ENCODE data around the gene TMEM176A.

The TMEM176A gene

DNA sequence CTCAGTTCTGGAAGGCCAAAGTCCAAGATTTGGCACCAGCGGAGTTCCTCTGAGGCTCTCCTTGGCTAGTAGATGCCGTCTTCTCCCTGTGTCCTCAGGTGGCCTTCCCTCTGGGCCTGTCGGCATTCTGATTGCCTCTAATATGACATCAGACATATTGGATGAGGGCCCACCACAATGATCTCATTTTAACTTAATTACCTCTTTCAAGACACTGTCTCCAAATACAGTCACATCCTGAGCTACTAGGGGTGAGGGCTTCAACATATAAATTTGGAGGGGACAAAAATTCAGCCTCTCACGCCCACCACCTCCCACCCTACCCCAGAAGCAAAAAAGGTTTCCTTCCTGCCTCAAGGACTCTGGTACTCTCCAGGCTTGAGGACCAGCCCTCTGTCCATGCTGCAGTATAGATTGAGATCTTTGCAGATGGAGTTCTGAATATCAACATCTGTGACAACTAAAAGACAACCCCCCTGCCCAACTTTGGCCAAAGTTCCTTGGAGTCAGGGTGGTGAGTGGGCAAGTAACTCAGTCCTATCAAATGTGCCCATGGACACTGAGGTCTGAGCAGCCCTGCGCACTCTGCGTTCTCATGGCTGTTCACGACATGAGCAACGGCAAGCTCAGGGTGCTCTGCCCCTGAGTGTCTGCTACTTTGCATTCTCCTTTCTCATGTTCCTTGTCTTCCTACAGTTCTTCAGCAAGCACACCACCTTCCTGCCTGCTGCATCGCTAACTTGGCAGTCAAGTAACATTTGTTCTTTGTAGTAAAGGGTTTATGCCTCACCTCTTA is 11.9 kb upstream of the TMEM176A start:
- TF ChIP-seq EZH2phosphoT487 (conservative IDR thresholded peaks at IDR 0.05; ENCODE audit: low read length): no peak
- TF ChIP-seq, protein P1, sequence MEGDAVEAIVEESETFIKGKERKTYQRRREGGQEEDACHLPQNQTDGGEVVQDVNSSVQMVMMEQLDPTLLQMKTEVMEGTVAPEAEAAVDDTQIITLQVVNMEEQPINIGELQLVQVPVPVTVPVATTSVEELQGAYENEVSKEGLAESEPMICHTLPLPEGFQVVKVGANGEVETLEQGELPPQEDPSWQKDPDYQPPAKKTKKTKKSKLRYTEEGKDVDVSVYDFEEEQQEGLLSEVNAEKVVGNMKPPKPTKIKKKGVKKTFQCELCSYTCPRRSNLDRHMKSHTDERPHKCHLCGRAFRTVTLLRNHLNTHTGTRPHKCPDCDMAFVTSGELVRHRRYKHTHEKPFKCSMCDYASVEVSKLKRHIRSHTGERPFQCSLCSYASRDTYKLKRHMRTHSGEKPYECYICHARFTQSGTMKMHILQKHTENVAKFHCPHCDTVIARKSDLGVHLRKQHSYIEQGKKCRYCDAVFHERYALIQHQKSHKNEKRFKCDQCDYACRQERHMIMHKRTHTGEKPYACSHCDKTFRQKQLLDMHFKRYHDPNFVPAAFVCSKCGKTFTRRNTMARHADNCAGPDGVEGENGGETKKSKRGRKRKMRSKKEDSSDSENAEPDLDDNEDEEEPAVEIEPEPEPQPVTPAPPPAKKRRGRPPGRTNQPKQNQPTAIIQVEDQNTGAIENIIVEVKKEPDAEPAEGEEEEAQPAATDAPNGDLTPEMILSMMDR (IDR thresholded peaks at IDR 0.05; ENCODE audit: insufficient read depth, low read length, poor library complexity, severe bottlenecking): no peak
- H2AFZ ChIP-seq (ENCODE audit: low read depth, low read length, severe bottlenecking): no peak overlapping the region
- H3K4me3 ChIP-seq (ENCODE audit: insufficient read depth, low read length, poor library complexity, severe bottlenecking): no peak overlapping the region
- no peaks in the 10 kb centered on the region for H3K9me2 ChIP-seq (replicated peaks; ENCODE audit: insufficient read depth, low read length)
- no peak overlapping the region for H3K27ac ChIP-seq (ENCODE audit: low read depth, low read length)
- H3K79me2 ChIP-seq (ENCODE audit: insufficient read depth, low read length): no peaks in the 10 kb centered on the region
- no peaks in the 10 kb centered on the region for H3K36me3 ChIP-seq (ENCODE audit: low read length)
- no peaks in the 10 kb centered on the region for H3K27me3 ChIP-seq (ENCODE audit: low read length)
- H4K20me1 ChIP-seq (ENCODE audit: low read depth, low read length): no peaks in the 10 kb centered on the region
- H3K4me2 ChIP-seq (ENCODE audit: low read depth, low read length, poor library complexity, severe bottlenecking): no peak overlapping the region
- no peaks in the 10 kb centered on the region for H3F3A ChIP-seq (ENCODE audit: insufficient read depth)
- no peaks in the 10 kb centered on the region for H3K9me3 ChIP-seq (ENCODE audit: insufficient read depth, low read length)
- no peak overlapping the region for H3K9ac ChIP-seq (ENCODE audit: low read length)

DNA sequence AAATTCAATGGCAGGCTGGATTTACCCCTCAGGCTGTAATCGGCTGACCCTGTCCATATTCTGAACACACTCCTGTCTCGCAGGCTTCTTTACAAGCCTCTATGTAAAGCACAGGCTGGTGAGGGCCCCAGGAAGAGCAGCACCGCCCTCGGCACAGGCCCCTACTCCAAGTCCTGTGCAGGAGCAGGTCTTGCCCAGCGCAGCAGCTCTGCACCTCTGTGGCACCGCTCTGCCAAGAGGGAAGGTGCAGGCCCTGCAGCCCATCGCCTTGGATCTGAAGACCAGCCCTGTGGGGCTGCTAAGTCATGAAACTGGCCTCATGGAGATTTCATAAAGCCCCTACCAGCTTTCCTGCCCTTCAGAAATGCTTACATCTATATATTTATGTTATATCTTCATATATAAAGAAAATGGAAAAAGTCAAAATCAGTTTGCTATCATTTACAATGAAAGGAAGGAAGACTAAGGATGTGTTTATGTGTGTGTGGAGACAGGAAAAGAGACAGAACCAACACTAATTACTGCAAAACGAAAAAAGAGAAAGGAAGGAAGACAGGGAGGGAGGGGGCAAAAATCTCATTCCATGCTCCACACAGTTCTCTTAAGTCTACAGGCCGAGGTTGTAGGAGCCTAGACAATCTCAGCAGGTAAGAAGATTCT is 10.0 kb upstream of the TMEM176A start:
- Histone ChIP-seq H3K36me3 (ENCODE audit: low read length) (no peaks in the 10 kb centered on the region), H3K4me2 (ENCODE audit: low read depth, low read length, poor library complexity, severe bottlenecking) (no peak overlapping the region), H3F3A (ENCODE audit: insufficient read depth) (no peaks in the 10 kb centered on the region), H3K27me3 (ENCODE audit: low read length) (no peaks in the 10 kb centered on the region), H3K4me3 (ENCODE audit: insufficient read depth, low read length, poor library complexity, severe bottlenecking) (no peak overlapping the region), H3K9ac (ENCODE audit: low read length) (no peak overlapping the region), H3K9me2 (replicated peaks; ENCODE audit: insufficient read depth, low read length) (no peaks in the 10 kb centered on the region), H2AFZ (ENCODE audit: low read depth, low read length, severe bottlenecking) (no peak overlapping the region), H3K9me3 (ENCODE audit: insufficient read depth, low read length) (no peaks in the 10 kb centered on the region), H3K79me2 (ENCODE audit: insufficient read depth, low read length) (no peaks in the 10 kb centered on the region), H4K20me1 (ENCODE audit: low read depth, low read length) (no peaks in the 10 kb centered on the region), H3K27ac (ENCODE audit: low read depth, low read length) (no peak overlapping the region)
- no peak for TF ChIP-seq EZH2phosphoT487 (conservative IDR thresholded peaks at IDR 0.05; ENCODE audit: low read length)
- TF ChIP-seq, protein P1 (IDR thresholded peaks at IDR 0.05; ENCODE audit: insufficient read depth, low read length, poor library complexity, severe bottlenecking): no peak

DNA sequence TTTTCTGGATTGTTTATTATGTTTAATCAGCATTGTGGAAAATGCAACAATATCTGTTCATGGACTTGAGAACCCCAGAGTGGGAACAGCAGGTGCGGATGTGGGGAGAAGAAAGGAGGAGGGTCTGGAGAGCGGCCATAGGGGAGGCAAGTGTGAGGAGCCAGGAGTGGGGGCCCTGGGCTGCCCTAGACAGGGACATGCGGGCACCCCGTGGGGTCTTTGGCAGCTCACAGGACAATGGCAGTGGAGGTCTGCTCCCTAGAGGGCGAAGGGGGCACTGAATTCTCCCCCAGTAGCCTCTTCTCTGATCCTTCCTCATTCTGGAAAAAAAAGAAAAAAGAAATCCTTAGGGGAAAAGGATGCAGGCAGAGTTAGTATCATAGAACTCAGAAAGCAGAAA is 9.3 kb upstream of the TMEM176A start:
- no peaks in the 10 kb centered on the region for H3K79me2 ChIP-seq (ENCODE audit: insufficient read depth, low read length)
- H3K27me3 ChIP-seq (ENCODE audit: low read length): no peaks in the 10 kb centered on the region
- H3F3A ChIP-seq (ENCODE audit: insufficient read depth): no peaks in the 10 kb centered on the region
- H2AFZ ChIP-seq (ENCODE audit: low read depth, low read length, severe bottlenecking): no peak overlapping the region
- H3K9me2 ChIP-seq (replicated peaks; ENCODE audit: insufficient read depth, low read length): no peaks in the 10 kb centered on the region
- TF ChIP-seq EZH2phosphoT487 (conservative IDR thresholded peaks at IDR 0.05; ENCODE audit: low read length): no peak
- no peaks in the 10 kb centered on the region for H3K36me3 ChIP-seq (ENCODE audit: low read length)
- no peaks in the 10 kb centered on the region for H4K20me1 ChIP-seq (ENCODE audit: low read depth, low read length)
- no peak overlapping the region for H3K4me2 ChIP-seq (ENCODE audit: low read depth, low read length, poor library complexity, severe bottlenecking)
- no peaks in the 10 kb centered on the region for H3K9me3 ChIP-seq (ENCODE audit: insufficient read depth, low read length)
- H3K4me3 ChIP-seq (ENCODE audit: insufficient read depth, low read length, poor library complexity, severe bottlenecking): no peak overlapping the region
- no peak overlapping the region for H3K9ac ChIP-seq (ENCODE audit: low read length)
- no peak overlapping the region for H3K27ac ChIP-seq (ENCODE audit: low read depth, low read length)
